ENCODE results near the gene MMP24. TPM values are rescaled to one million over a fixed set of nuclear protein-coding genes. Genes with fewer than 3 reads are reported as not detected.

MMP24 gene
- total and polyA plus RNA-seq, 2 of the 13 experiments (the other 11 are each of a cell fraction or from before 2014, with no cell fraction given), result 0.29 to 0.35 TPM

DNA sequence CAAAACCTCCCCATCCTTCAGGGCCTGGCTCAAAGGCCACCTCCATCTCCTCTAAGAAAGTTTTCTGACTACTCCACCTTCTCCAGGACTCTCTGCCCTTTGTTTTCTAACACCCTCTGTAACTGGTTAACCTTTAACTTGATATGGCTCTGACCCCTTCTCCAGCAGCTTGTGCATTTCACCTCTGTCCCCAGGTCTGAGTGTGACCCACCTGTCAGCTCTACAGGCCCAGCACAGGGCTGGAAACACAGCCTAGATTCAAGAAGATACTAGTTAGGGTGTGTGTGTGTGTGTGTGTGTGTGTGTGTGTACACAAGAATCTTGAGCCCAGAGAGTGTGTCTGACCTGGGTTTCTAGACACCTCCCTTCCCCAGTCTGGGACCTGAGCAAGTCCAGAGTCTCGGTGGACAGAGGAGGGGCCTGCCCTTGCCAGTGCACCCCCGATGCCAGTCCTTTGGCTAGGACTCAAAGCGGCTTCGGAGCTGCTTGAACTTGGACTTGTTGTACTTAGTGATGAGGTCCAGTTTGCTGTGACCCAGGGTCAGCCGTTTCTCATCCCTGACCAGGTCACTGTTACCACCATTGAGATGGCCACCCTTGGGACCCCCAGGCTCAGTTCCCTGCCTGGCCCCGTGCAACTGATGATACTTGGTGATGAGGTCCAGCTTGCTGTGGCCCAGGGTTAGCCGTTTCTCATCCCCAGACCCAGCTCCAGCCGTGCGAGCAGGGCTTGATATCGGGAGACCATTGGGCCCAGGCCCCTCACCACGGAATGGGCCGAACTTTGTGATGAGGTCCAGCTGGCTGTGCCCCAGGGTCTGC, 59.8 kb downstream of the MMP24 start (continued):
- TF ChIP-seq, protein P1, sequence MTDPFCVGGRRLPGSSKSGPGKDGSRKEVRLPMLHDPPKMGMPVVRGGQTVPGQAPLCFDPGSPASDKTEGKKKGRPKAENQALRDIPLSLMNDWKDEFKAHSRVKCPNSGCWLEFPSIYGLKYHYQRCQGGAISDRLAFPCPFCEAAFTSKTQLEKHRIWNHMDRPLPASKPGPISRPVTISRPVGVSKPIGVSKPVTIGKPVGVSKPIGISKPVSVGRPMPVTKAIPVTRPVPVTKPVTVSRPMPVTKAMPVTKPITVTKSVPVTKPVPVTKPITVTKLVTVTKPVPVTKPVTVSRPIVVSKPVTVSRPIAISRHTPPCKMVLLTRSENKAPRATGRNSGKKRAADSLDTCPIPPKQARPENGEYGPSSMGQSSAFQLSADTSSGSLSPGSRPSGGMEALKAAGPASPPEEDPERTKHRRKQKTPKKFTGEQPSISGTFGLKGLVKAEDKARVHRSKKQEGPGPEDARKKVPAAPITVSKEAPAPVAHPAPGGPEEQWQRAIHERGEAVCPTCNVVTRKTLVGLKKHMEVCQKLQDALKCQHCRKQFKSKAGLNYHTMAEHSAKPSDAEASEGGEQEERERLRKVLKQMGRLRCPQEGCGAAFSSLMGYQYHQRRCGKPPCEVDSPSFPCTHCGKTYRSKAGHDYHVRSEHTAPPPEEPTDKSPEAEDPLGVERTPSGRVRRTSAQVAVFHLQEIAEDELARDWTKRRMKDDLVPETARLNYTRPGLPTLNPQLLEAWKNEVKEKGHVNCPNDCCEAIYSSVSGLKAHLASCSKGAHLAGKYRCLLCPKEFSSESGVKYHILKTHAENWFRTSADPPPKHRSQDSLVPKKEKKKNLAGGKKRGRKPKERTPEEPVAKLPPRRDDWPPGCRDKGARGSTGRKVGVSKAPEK (CRISPR knock-in tag; IDR thresholded peaks at IDR 0.05; ENCODE audit: borderline replicate concordance), result no peak
- TF ChIP-seq ZNF660 (CRISPR knock-in tag; IDR thresholded peaks at IDR 0.05; ENCODE audit: borderline replicate concordance, low read depth) (no peak), ARID2 (CRISPR knock-in tag; IDR thresholded peaks at IDR 0.05; ENCODE audit: borderline replicate concordance) (0 out of 2 replicates have a peak, but pooled peaks have one; percentile 50), NAIF1 (CRISPR knock-in tag; IDR thresholded peaks at IDR 0.05; ENCODE audit: borderline replicate concordance) (no peak), SP140L (CRISPR knock-in tag; IDR thresholded peaks at IDR 0.05; ENCODE audit: borderline replicate concordance) (no peak), ZNF841 (CRISPR knock-in tag; IDR thresholded peaks at IDR 0.05; ENCODE audit: borderline replicate concordance) (no peak), FIP1L1 (IDR thresholded peaks at IDR 0.05; ENCODE audit: borderline replicate concordance, insufficient read depth, low read depth, low read length) (no peak), ZBTB7B (CRISPR knock-in tag; IDR thresholded peaks at IDR 0.05) (peak; percentile 83), TBL1XR1 (IDR thresholded peaks at IDR 0.05; ENCODE audit: borderline replicate concordance, low read length, partially characterized antibody) (peak; percentile 33), HDAC1 (CRISPR knock-in tag; IDR thresholded peaks at IDR 0.05) (peak; percentile 41; the same call in 1 of the 2 replicates), GATA4 (IDR thresholded peaks at IDR 0.05; ENCODE audit: borderline replicate concordance, low read depth) (peak; percentile 37; the same call in 1 of the 2 replicates), SALL2 (CRISPR knock-in tag; IDR thresholded peaks at IDR 0.05) (peak; percentile 18; the same call in 1 of the 2 replicates), RBFOX2 (IDR thresholded peaks at IDR 0.05; ENCODE audit: low read depth, low read length) (peak; percentile 29), ZNF562 (CRISPR knock-in tag; IDR thresholded peaks at IDR 0.05; ENCODE audit: borderline replicate concordance) (no peak), MZF1 (CRISPR knock-in tag; IDR thresholded peaks at IDR 0.05; ENCODE audit: borderline replicate concordance) (peak; percentile 89; the same call in 1 of the 2 replicates), EZH2 (conservative IDR thresholded peaks at IDR 0.05; ENCODE audit: low read depth, low read length) (no peak), PAX8 (CRISPR knock-in tag; IDR thresholded peaks at IDR 0.05; ENCODE audit: borderline replicate concordance) (no peak), ZSCAN21 (CRISPR knock-in tag; IDR thresholded peaks at IDR 0.05; ENCODE audit: borderline replicate concordance) (peak; percentile 74; the same call in 1 of the 2 replicates), CC2D1A (CRISPR knock-in tag; IDR thresholded peaks at IDR 0.05) (no peak), PHF21A (CRISPR knock-in tag; IDR thresholded peaks at IDR 0.05) (peak; percentile 74; the same call in 1 of the 2 replicates), ZNF747 (CRISPR knock-in tag; IDR thresholded peaks at IDR 0.05; ENCODE audit: borderline replicate concordance) (peak; percentile 79)
- TF ChIP-seq, protein P2, sequence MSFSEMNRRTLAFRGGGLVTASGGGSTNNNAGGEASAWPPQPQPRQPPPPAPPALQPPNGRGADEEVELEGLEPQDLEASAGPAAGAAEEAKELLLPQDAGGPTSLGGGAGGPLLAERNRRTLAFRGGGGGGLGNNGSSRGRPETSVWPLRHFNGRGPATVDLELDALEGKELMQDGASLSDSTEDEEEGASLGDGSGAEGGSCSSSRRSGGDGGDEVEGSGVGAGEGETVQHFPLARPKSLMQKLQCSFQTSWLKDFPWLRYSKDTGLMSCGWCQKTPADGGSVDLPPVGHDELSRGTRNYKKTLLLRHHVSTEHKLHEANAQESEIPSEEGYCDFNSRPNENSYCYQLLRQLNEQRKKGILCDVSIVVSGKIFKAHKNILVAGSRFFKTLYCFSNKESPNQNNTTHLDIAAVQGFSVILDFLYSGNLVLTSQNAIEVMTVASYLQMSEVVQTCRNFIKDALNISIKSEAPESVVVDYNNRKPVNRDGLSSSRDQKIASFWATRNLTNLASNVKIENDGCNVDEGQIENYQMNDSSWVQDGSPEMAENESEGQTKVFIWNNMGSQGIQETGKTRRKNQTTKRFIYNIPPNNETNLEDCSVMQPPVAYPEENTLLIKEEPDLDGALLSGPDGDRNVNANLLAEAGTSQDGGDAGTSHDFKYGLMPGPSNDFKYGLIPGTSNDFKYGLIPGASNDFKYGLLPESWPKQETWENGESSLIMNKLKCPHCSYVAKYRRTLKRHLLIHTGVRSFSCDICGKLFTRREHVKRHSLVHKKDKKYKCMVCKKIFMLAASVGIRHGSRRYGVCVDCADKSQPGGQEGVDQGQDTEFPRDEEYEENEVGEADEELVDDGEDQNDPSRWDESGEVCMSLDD (CRISPR knock-in tag; IDR thresholded peaks at IDR 0.05; ENCODE audit: borderline replicate concordance), result no peak; the same call in 1 of the 2 replicates

Measured in HepG2 (cell line).